CD4-positive, alpha-beta T cell (primary cell): Measurements from ENCODE around the gene TREML2. TPM values are rescaled to one million over a fixed set of nuclear protein-coding genes. Genes with fewer than 3 reads are reported as not detected.

Experiments
- ATAC-seq: fragments of 200-7000 bp; cut with Tn5 transposase; one replicate; pipeline ENCODE4 v1.10.0; 2022; ENCODE audit warnings: mild to moderate bottlenecking; ENCODE audit not compliant: poor library complexity
- CTCF ChIA-PET: fragments of 350-600 bp; sonication (Branson Sonifier 250); formaldehyde crosslinking; loops from one replicate; lab custom pipeline; 2021; ENCODE audit warnings: antibody characterized with exemption, inconsistent platforms; lab: Charles Lee
- POLR2A ChIA-PET: fragments of 350-600 bp; sonication (Branson Sonifier 250); formaldehyde crosslinking; loops from one replicate; lab custom pipeline; 2021; ENCODE audit warnings: antibody characterized with exemption, inconsistent platforms; lab: Charles Lee
- DNase-seq, 14 experiments: peaks; one replicate each; pipeline ENCODE4 v3.0.0-alpha.2; 2013 to 2020; ENCODE audit warnings: mixed read lengths in 2 of 14
- H3K27ac ChIP-seq, 2 donors: one replicate each; pipeline versions ENCODE4 v1.5.1 to v1.7.0; 2013; ENCODE audit warnings: low read length in 2 of 2, low read depth in 1 of 2, mild to moderate bottlenecking in 1 of 2
- H3K27me3 ChIP-seq, 2 experiments: 1 replicate in 1 of 2; 2 replicates in 1 of 2; pipeline versions ENCODE4 v1.6.1 to v1.7.0; 2013; ENCODE audit warnings: low read length in 2 of 2, control low read depth in 1 of 2, mild to moderate bottlenecking in 1 of 2, moderate library complexity in 1 of 2; ENCODE audit not compliant: insufficient read depth in 2 of 2, control insufficient read depth in 1 of 2
- H3K36me3 ChIP-seq: one replicate; pipeline ENCODE4 v1.6.1; 2013; ENCODE audit warnings: low read length, control low read depth; ENCODE audit not compliant: insufficient read depth
- H3K4me1 ChIP-seq: one replicate; pipeline ENCODE4 v1.6.1; 2013; ENCODE audit warnings: low read length, control low read depth; ENCODE audit not compliant: insufficient read depth
- H3K4me3 ChIP-seq: one replicate; pipeline ENCODE4 v1.5.1; 2013; ENCODE audit warnings: mild to moderate bottlenecking, low read length, moderate library complexity
- H3K9me3 ChIP-seq, 2 experiments: 1 replicate in 1 of 2; 2 replicates in 1 of 2; pipeline versions ENCODE4 v1.6.1 to v1.7.0; 2013; ENCODE audit warnings: low read length in 2 of 2, mild to moderate bottlenecking in 2 of 2, control low read depth in 1 of 2, moderate library complexity in 1 of 2; ENCODE audit not compliant: control insufficient read depth in 1 of 2, insufficient read depth in 1 of 2
- H3K27ac Mint-ChIP-seq: one replicate; pipeline ENCODE4 v1.8.0; 2020; ENCODE audit warnings: mixed read lengths
- H3K27me3 Mint-ChIP-seq: one replicate; pipeline ENCODE4 v1.8.0; 2021; ENCODE audit warnings: mixed read lengths
- H3K36me3 Mint-ChIP-seq: one replicate; pipeline ENCODE4 v1.8.0; 2021; ENCODE audit warnings: low read depth, mixed read lengths
- H3K4me1 Mint-ChIP-seq: one replicate; pipeline ENCODE4 v1.8.0; 2021; ENCODE audit warnings: low read depth, mixed read lengths
- H3K4me3 Mint-ChIP-seq: one replicate; pipeline ENCODE4 v1.8.0; 2020; ENCODE audit warnings: mild to moderate bottlenecking, mixed read lengths
- H3K9me3 Mint-ChIP-seq: one replicate; pipeline ENCODE4 v1.8.0; 2020; ENCODE audit warnings: mixed read lengths
- CTCF ChIP-seq: fragments of 200-600 bp; IDR thresholded peaks from one replicate; pipeline ENCODE4 v1.8.0; 2022; ENCODE audit warnings: antibody characterized with exemption, mild to moderate bottlenecking
- intact Hi-C, 2 experiments: fragments of 100-400 bp; cut with DNase I in 1 of 2; cut with micrococcal nuclease in 1 of 2; formaldehyde crosslinking; loops; one replicate each; pipeline versions ENCODE4 v1.15.1 to v1.9.0; 2023 to 2025; cut with DNase I, micrococcal nuclease
- total RNA-seq, 174 experiments: library from RNA in 2 of 174; stranded (reverse) in 2 of 174; gene quantifications; one replicate each; pipeline ENCODE4 v1.2.3 and lab custom pipeline; 2021 to 2026

TREML2 gene
- total RNA-seq, 2 experiments from 2014 or later: 0.78 to 0.91 TPM

GRCh38 chr6:41186031-41186562 lies 14.9 kb downstream of the TREML2 start:
- H3K4me3 Mint-ChIP-seq: no peak overlapping the region
- no peaks in the 10 kb centered on the region for H3K36me3 ChIP-seq
- ChIA-PET POLR2A (no interaction called here), CTCF (no interaction called here)
- no peak overlapping the region for H3K4me3 ChIP-seq
- no peaks in the 10 kb centered on the region for H3K36me3 Mint-ChIP-seq
- peaks cover 41% of the 10 kb centered on the region for H3K4me1 ChIP-seq
- no peaks in the 10 kb centered on the region for H3K27me3 ChIP-seq
- no peaks in the 10 kb centered on the region for H3K27me3 Mint-ChIP-seq
- no peak for DNase-seq
- no peak for TF ChIP-seq CTCF
- peaks cover 35% of the 10 kb centered on the region for H3K4me1 Mint-ChIP-seq
- intact Hi-C loops: no loop called here
- no peak for ATAC-seq
- H3K27ac Mint-ChIP-seq: no peak overlapping the region
- no peaks in the 10 kb centered on the region for H3K9me3 Mint-ChIP-seq
- peaks cover 4 to 8% of the 10 kb centered on the region in 2 experiments for H3K9me3 ChIP-seq
- no peak overlapping the region for H3K27ac ChIP-seq

GRCh38 chr6:41184761-41185160 lies 16.2 kb downstream of the TREML2 start:
- CTCF ChIA-PET: no interaction called here
- intact Hi-C loops: loop anchor here (5.0 kb wide), 3 partner anchors 92 to 182 kb away; partner anchors contain the start of genes NFYA (in 1 of the 2) and OARD1 (in 1 of the 2)
- H3K27me3 Mint-ChIP-seq: no peaks in the 10 kb centered on the region
- H3K27ac Mint-ChIP-seq: no peak overlapping the region
- peaks cover 0 to 3% of the 10 kb centered on the region in 2 experiments for H3K9me3 ChIP-seq
- no peaks in the 10 kb centered on the region for H3K27me3 ChIP-seq
- H3K4me1 ChIP-seq: peaks cover 41% of the 10 kb centered on the region
- POLR2A ChIA-PET: no interaction called here
- peaks cover 35% of the 10 kb centered on the region for H3K4me1 Mint-ChIP-seq
- DNase-seq (no peak), ATAC-seq (no peak)
- no peak for TF ChIP-seq CTCF
- H3K36me3 Mint-ChIP-seq: no peaks in the 10 kb centered on the region
- H3K4me3 Mint-ChIP-seq: no peak overlapping the region
- H3K36me3 ChIP-seq: no peaks in the 10 kb centered on the region
- H3K4me3 ChIP-seq: no peak overlapping the region
- no peaks in the 10 kb centered on the region for H3K9me3 Mint-ChIP-seq
- H3K27ac ChIP-seq: no peak overlapping the region

GRCh38 chr6:41182069-41183034 lies 18.6 kb downstream of the TREML2 start:
- peak; percentile 30 to 78 (median 40) for DNase-seq
- Histone ChIP-seq H3K9me3 (no peaks in the 10 kb centered on the region), H3K27ac (no peak overlapping the region), H3K4me1 (peaks cover 31% of the 10 kb centered on the region), H3K36me3 (no peaks in the 10 kb centered on the region), H3K27me3 (no peaks in the 10 kb centered on the region), H3K4me3 (no peak overlapping the region)
- no peaks in the 10 kb centered on the region for H3K9me3 Mint-ChIP-seq
- no peak overlapping the region for H3K27ac Mint-ChIP-seq
- no peaks in the 10 kb centered on the region for H3K36me3 Mint-ChIP-seq
- no peaks in the 10 kb centered on the region for H3K27me3 Mint-ChIP-seq
- TF ChIP-seq CTCF: peak; percentile 63
- intact Hi-C loops: loop anchor here (5.0 kb wide), 3 partner anchors 90 to 180 kb away; partner anchors contain the start of genes NFYA (in 1 of the 2) and OARD1 (in 1 of the 2)
- no peak overlapping the region for H3K4me3 Mint-ChIP-seq
- peaks cover 20% of the 10 kb centered on the region for H3K4me1 Mint-ChIP-seq
- CTCF ChIA-PET: interaction anchor here (0.6 to 1.5 kb wide), 4 partner anchors 16 to 107 kb away, joined by 3 to 4 read pairs (median 3); no protein-coding TSS in a partner anchor
- POLR2A ChIA-PET: interaction anchor here (0.8 to 1.8 kb wide), 6 partner anchors 10 to 110 kb away, joined by 3 to 12 read pairs (median 4); partner anchors contain the start of genes NFYA, OARD1 and TREML2
- ATAC-seq: peak; percentile 98
